Astrocyte of the cerebellum (primary cell): ENCODE measurements around the gene COLGALT1.

Experiments used
- DNase-seq: peaks from one replicate; pipeline ENCODE4 v3.0.0-alpha.2; 2011; ENCODE audit warnings: low read depth
- H3K4me3 ChIP-seq: 2 replicates; pipeline ENCODE4 v1.5.1; 2011; ENCODE audit warnings: mild to moderate bottlenecking, low read depth, low read length, moderate library complexity
- in situ Hi-C: cut with HindIII; loops from 2 replicates; pipeline ENCODE4 v1.10.0; 2017; ENCODE audit warnings: low sequenced_read_pairs
- TF ChIP-seq, protein P1 (sequence below): IDR thresholded peaks from 2 replicates; pipeline ENCODE4 v1.5.1; 2012; ENCODE audit warnings: low read length, low read depth, moderate library complexity, mild to moderate bottlenecking; ENCODE audit errors: missing control alignments

Gene COLGALT1

DNA sequence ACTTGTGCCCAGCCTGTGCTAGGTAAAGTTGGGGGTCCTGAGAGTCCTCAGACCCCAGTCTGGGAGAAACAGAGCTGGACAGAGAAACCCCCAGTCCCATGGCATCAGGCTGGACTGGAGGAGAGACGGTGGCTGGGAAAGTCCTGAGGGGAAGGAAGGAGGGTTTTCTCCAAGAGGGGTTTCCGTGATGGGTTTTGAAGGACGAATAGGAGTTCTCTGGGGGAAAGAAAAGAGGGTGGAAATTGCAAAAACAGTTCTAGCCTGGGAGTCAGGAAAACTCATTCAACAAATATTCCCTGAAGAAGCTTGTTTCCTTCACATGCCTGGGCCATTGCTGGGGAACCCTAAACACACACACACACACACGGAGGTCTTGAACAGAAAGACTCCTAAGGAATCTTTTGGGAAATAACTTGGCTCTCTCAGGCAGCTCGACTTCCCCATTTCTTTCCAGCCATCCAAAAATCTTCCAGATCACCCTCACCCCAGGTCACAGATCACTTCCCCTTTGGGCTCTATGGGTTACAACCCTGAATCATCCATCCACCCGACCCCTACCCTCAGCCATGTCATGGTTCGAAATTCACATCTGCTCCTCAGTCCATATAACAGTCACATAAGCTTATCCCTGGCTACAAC is 47.5 kb downstream of the COLGALT1 start:
- TF ChIP-seq, protein P1, sequence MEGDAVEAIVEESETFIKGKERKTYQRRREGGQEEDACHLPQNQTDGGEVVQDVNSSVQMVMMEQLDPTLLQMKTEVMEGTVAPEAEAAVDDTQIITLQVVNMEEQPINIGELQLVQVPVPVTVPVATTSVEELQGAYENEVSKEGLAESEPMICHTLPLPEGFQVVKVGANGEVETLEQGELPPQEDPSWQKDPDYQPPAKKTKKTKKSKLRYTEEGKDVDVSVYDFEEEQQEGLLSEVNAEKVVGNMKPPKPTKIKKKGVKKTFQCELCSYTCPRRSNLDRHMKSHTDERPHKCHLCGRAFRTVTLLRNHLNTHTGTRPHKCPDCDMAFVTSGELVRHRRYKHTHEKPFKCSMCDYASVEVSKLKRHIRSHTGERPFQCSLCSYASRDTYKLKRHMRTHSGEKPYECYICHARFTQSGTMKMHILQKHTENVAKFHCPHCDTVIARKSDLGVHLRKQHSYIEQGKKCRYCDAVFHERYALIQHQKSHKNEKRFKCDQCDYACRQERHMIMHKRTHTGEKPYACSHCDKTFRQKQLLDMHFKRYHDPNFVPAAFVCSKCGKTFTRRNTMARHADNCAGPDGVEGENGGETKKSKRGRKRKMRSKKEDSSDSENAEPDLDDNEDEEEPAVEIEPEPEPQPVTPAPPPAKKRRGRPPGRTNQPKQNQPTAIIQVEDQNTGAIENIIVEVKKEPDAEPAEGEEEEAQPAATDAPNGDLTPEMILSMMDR, result no peak
- no peak for DNase-seq
- H3K4me3 ChIP-seq, result no peak overlapping the region
- in situ Hi-C loops, result no loop called here

DNA sequence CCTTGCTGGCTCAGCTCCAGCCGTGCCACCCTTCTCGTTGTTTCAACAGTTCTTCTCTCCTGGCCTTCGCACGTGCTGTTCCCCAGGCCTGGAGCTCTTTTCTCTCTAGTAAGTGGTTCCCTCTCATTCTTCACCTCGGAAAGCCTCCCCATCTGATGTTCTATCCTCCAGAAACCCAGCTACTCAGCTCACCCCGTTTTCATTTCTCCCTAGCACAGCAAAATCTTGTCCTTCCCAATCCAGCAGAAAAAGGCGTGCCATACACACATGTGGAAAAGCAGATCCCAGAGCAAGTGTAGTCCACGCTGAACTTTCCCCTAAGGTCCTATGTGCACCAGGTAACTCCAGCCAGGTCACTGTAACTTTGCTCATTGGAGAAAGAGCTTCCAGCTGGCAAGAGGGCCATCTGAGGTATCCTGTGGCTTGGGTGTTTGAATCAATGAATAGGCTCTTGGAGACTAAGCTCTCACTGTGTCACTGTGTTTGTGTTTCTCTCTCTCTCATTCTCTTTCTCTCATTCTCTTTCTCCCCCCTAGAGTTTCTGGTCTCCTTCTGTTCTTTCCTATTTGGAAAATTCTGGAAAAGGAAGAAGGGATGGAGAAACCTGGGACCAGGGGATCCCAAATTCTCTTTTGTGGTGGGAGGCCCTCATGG is 49.0 kb downstream of the COLGALT1 start:
- no peak overlapping the region for H3K4me3 ChIP-seq
- in situ Hi-C loops, result no loop called here
- TF ChIP-seq, protein P1, result no peak
- DNase-seq, result no peak

DNA sequence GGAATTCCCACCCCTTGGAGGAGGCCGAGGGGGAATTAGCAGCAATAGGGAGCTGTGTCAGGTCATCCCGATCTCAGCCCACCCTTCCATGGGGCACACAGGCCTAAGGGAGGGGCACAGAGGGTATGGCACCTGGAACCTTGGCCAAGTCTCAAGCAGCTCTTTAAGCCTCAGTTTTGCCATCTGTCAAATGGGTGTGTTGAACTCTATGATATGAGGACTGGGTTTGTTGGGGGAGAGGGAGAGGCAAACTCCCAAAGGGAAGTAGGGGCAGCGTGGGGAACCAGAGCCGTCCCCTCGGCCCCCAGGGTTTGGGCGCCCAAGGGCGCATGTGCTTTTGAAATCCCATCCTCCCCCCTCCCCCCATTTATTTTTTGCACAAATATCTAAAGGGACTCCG is 49.7 kb downstream of the COLGALT1 start:
- no peak overlapping the region for H3K4me3 ChIP-seq
- TF ChIP-seq, protein P1, result no peak
- in situ Hi-C loops, result no loop called here
- DNase-seq, result no peak

- TF ChIP-seq, protein P1, result peak; percentile 48
- peak overlapping the region; percentile 32 for H3K4me3 ChIP-seq
- in situ Hi-C loops, result no loop called here
- no peak for DNase-seq
Observed at GRCh38 chr19:17605761-17606589, 50.5 kb downstream of the COLGALT1 start.

DNA sequence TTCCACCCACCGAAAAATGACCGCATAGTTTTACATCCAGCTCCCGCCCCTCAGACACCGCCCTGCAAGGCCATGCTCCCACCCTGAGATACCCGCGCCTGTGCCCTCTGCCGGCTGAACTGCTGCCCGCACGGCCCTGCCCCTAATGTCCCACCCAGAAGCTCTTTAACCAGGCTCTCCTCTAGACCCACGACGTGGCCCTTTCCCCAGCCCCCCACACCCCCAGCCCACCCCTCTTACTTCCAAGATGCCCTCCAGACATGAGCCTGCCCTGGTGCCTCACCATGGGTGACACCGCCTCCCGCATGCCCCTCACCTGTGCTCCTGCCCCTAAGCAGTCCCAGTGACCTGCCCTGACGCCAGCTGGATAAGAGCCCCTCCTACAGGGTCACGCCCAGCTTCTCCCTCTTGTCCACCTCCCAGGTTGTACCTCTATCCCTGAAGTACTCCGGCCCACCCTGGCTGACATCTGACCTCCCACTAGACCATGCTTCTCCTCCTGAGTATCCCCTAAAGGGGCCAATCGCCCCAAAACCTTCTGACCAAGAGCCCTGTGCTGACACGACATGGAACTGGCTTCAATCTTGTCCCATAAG is 51.2 kb downstream of the COLGALT1 start:
- no peak for DNase-seq
- in situ Hi-C loops, result no loop called here
- TF ChIP-seq, protein P1, result no peak
- H3K4me3 ChIP-seq, result peak overlapping the region; percentile 32

- DNase-seq, result no peak
- in situ Hi-C loops, result no loop called here
- TF ChIP-seq, protein P1, result no peak
- H3K4me3 ChIP-seq, result no peak overlapping the region
Observed at GRCh38 chr19:17607936-17608335, 52.5 kb downstream of the COLGALT1 start.
